Suprapubic skin (tissue), 3 donors: ENCODE data around the gene DCP1B.

Experiments used
- POLR2A ChIP-seq, 2 donors: fragments of 450-650 bp; IDR thresholded peaks; one replicate each; pipeline ENCODE4 v1.6.1; 2017; ENCODE audit warnings: antibody characterized with exemption in 2 of 2, mild to moderate bottlenecking in 2 of 2, moderate library complexity in 2 of 2
- TF ChIP-seq, protein P1 (sequence below), 2 donors: fragments of 200-600 bp in 1 of 2; fragments of 450-650 bp in 1 of 2; sonication (generic) in 1 of 2; IDR thresholded peaks; one replicate each; pipeline ENCODE4 v1.5.1; 2016 to 2019; ENCODE audit warnings: antibody characterized with exemption in 2 of 2, mild to moderate bottlenecking in 1 of 2, moderate library complexity in 1 of 2

DNA sequence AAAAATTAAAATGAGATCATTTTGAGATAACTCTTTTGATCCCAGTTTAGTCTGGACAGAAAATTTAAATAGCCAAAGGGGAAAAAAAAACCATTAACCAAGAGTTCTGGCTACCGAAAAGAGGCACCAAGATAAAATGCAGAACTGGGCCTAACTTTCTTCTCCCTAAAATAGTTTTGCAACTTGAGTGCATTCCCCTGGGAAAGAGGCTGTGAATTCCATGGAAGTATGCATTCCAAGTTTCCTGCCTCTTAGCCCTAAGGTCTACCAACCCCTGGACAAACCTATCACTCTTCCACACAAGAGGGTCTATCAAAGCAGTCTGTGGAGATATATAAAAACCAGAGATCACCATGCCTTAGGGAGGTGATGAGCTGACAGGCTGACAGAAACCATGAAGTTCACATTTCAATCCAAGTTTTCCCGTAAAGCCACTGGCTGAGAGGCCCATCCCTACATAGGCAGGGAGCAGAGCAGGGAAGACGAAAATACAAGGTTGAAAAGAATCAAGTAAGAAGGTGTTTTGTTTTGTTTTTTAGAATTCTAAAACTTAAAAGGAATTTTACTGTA lies 33.8 kb downstream of the DCP1B start:
- TF ChIP-seq, protein P1, sequence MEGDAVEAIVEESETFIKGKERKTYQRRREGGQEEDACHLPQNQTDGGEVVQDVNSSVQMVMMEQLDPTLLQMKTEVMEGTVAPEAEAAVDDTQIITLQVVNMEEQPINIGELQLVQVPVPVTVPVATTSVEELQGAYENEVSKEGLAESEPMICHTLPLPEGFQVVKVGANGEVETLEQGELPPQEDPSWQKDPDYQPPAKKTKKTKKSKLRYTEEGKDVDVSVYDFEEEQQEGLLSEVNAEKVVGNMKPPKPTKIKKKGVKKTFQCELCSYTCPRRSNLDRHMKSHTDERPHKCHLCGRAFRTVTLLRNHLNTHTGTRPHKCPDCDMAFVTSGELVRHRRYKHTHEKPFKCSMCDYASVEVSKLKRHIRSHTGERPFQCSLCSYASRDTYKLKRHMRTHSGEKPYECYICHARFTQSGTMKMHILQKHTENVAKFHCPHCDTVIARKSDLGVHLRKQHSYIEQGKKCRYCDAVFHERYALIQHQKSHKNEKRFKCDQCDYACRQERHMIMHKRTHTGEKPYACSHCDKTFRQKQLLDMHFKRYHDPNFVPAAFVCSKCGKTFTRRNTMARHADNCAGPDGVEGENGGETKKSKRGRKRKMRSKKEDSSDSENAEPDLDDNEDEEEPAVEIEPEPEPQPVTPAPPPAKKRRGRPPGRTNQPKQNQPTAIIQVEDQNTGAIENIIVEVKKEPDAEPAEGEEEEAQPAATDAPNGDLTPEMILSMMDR (IDR thresholded peaks at IDR 0.05): no peak
- TF ChIP-seq POLR2A (IDR thresholded peaks at IDR 0.05): no peak
